GM10266 (cell line): Measurements from ENCODE around the gene UVRAG.

Experiments used
- DNase-seq: peaks from one replicate; pipeline ENCODE4 v3.0.0; 2012; ENCODE audit errors: extremely low spot score
- CTCF ChIP-seq: IDR thresholded peaks from 2 replicates; pipeline ENCODE4 v1.5.1; 2012; ENCODE audit warnings: mild to moderate bottlenecking, low read depth; ENCODE audit not compliant: control insufficient read depth, insufficient read depth; ENCODE audit errors: missing control alignments

UVRAG gene

GRCh38 chr11:76004400-76004799, 189.4 kb downstream of the UVRAG start:
- no peak for TF ChIP-seq CTCF
- no peak for DNase-seq

- no peak for TF ChIP-seq CTCF
- no peak for DNase-seq
Measured at GRCh38 chr11:76005756-76006155, 190.7 kb downstream of the UVRAG start.

- no peak for DNase-seq
- TF ChIP-seq CTCF, result no peak
Measured at GRCh38 chr11:76007166-76007565, 192.2 kb downstream of the UVRAG start.

- no peak for TF ChIP-seq CTCF
- no peak for DNase-seq
Measured at GRCh38 chr11:76008474-76008873, 193.5 kb downstream of the UVRAG start.

GRCh38 chr11:76010051-76010450, 195.0 kb downstream of the UVRAG start:
- no peak for TF ChIP-seq CTCF

GRCh38 chr11:76013526-76013925, 198.5 kb downstream of the UVRAG start:
- DNase-seq, result no peak
- TF ChIP-seq CTCF, result no peak

More at GRCh38 chr11:76010051-76010450, 195.0 kb downstream of the UVRAG start:
- no peak for DNase-seq

- no peak for TF ChIP-seq CTCF
- DNase-seq, result no peak
Measured at GRCh38 chr11:76023236-76024068, 208.4 kb downstream of the UVRAG start.
